Activated CD8-positive, alpha-beta memory T cell treated with anti-CD3 and anti-CD28 coated beads, Interleukin-2, amount 50 U/mL, for 1 hour (primary cell): Measurements from ENCODE around the gene CLIC5.

Source experiments
- DNase-seq: peaks from one replicate; pipeline ENCODE4 v3.0.0-alpha.2; 2020; ENCODE audit errors: extremely low read depth

CLIC5 gene

GRCh38 chr6:45997875-45998506 is 17.7 kb downstream of the CLIC5 start:
- DNase-seq: no peak

GRCh38 chr6:45991189-45991588 is 24.5 kb downstream of the CLIC5 start:
- DNase-seq: no peak

GRCh38 chr6:45990162-45990561 is 25.5 kb downstream of the CLIC5 start:
- no peak for DNase-seq

- no peak for DNase-seq
Measured at GRCh38 chr6:45988635-45989034, 27.0 kb downstream of the CLIC5 start.

- no peak for DNase-seq
Measured at GRCh38 chr6:45987856-45988255, 27.8 kb downstream of the CLIC5 start.

GRCh38 chr6:45986746-45987274 is 28.9 kb downstream of the CLIC5 start:
- DNase-seq: no peak

GRCh38 chr6:45984788-45985425 is 30.8 kb downstream of the CLIC5 start:
- DNase-seq: no peak

GRCh38 chr6:45984347-45984746 is 31.3 kb downstream of the CLIC5 start:
- DNase-seq: no peak

GRCh38 chr6:45983062-45983461 is 32.6 kb downstream of the CLIC5 start:
- DNase-seq: no peak

GRCh38 chr6:45982280-45983036 is 33.2 kb downstream of the CLIC5 start:
- DNase-seq: no peak

GRCh38 chr6:45981046-45981445 is 34.6 kb downstream of the CLIC5 start:
- no peak for DNase-seq

- no peak for DNase-seq
Measured at GRCh38 chr6:45979311-45979710, 36.3 kb downstream of the CLIC5 start.

GRCh38 chr6:45974596-45974995 is 41.1 kb downstream of the CLIC5 start:
- DNase-seq: no peak

- DNase-seq: no peak
Measured at GRCh38 chr6:45972795-45973503, 42.7 kb downstream of the CLIC5 start.

GRCh38 chr6:45971287-45971686 is 44.4 kb downstream of the CLIC5 start:
- DNase-seq: no peak

GRCh38 chr6:45970326-45970725 is 45.3 kb downstream of the CLIC5 start:
- DNase-seq: no peak

- no peak for DNase-seq
Measured at GRCh38 chr6:45969883-45970282, 45.8 kb downstream of the CLIC5 start.

- no peak for DNase-seq
Measured at GRCh38 chr6:45969026-45969425, 46.6 kb downstream of the CLIC5 start.

GRCh38 chr6:45967363-45967762 is 48.3 kb downstream of the CLIC5 start:
- no peak for DNase-seq

GRCh38 chr6:45966797-45967196 is 48.9 kb downstream of the CLIC5 start:
- DNase-seq: no peak

GRCh38 chr6:45966340-45966739 is 49.3 kb downstream of the CLIC5 start:
- no peak for DNase-seq

GRCh38 chr6:45965792-45966191 is 49.9 kb downstream of the CLIC5 start:
- no peak for DNase-seq
